ENCODE data around the gene KRT75. TPM values are rescaled to one million over a fixed set of nuclear protein-coding genes. Genes with fewer than 3 reads are reported as not detected.
"Not testable (repeated sequence)": the region's sequence is repeated elsewhere in the genome, so short reads cannot be mapped to it uniquely, and the experiment has no call there.

The KRT75 gene
- total and polyA plus RNA-seq, 12 donors = not detected

DNA sequence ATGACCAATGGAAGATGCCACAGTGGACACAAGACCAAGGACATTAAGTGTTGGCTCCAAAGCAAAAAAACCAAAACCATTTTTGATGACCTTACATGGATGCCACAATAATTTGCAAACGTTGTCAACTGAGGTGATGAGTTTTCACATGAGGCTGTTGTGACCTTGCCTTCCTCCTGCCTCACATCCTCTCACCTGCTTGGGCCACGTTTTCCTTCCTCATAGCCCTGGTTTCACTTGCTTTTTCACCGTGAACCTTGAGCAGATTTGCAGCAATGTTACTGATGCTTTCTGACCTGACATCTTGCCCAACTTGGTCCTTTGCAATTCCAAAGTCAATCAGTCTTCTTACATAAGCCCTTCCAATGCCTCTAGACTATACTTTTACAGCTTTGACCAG, 14.1 kb upstream of the KRT75 start:
- intact Hi-C loops (cut with DNase I) = no loop called here
- DNase-seq (no peak), ATAC-seq (no peak)
- no peaks in the 10 kb centered on the region for H3K36me3 ChIP-seq
- no peak overlapping the region for H3K4me3 ChIP-seq
- no peaks in the 10 kb centered on the region for H3K9me3 ChIP-seq
- WGBS, 2 donors = 51 to 59% methylated on average over 3 of the region's 3 CpGs
- TF ChIP-seq, protein P1, sequence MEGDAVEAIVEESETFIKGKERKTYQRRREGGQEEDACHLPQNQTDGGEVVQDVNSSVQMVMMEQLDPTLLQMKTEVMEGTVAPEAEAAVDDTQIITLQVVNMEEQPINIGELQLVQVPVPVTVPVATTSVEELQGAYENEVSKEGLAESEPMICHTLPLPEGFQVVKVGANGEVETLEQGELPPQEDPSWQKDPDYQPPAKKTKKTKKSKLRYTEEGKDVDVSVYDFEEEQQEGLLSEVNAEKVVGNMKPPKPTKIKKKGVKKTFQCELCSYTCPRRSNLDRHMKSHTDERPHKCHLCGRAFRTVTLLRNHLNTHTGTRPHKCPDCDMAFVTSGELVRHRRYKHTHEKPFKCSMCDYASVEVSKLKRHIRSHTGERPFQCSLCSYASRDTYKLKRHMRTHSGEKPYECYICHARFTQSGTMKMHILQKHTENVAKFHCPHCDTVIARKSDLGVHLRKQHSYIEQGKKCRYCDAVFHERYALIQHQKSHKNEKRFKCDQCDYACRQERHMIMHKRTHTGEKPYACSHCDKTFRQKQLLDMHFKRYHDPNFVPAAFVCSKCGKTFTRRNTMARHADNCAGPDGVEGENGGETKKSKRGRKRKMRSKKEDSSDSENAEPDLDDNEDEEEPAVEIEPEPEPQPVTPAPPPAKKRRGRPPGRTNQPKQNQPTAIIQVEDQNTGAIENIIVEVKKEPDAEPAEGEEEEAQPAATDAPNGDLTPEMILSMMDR (IDR thresholded peaks at IDR 0.05) = no peak
- no peaks in the 10 kb centered on the region for H3K4me1 ChIP-seq
- peaks cover 0 to 27% (median 6%) of the 10 kb centered on the region in 7 donors for H3K27me3 ChIP-seq
- H3K27ac ChIP-seq = no peak overlapping the region

DNA sequence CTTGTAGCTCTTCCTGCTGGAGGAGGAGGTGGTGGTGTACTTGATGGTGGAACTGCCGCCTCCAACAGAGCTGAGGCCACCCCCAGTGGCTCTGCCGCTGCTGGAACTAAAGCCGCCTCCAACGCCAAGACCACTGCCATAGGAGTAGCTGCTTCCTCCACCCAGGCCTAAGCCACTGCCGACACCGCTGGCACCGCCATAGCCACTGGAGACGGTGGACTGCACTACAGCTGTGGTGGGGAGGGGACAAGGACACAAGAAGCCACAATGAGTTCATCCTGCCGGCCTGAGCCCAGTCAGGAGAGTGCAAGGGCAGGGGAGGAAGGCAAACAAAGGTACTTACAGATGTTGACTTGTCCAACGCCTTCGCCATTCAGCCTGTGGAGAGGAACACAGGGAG, 13.0 kb upstream of the KRT75 start:
- H3K27ac ChIP-seq; H3K36me3 ChIP-seq; H3K4me1 ChIP-seq; H3K9me3 ChIP-seq; ATAC-seq; H3K4me3 ChIP-seq; intact Hi-C loops (cut with DNase I); DNase-seq: not testable (repeated sequence)
- H3K27me3 ChIP-seq = peaks cover 0 to 27% (median 11%) of the 10 kb centered on the region in 7 donors
- 93 to 95% methylated on average over 11 of the region's 11 CpGs for WGBS, 2 donors

- peaks cover 0 to 8% (median 0%) of the 10 kb centered on the region in 9 donors for H3K4me1 ChIP-seq
- no peaks in the 10 kb centered on the region for H3K36me3 ChIP-seq
- H3K27ac ChIP-seq = no peak overlapping the region
- H3K4me3 ChIP-seq = no peak overlapping the region
- intact Hi-C loops (cut with DNase I) = no loop called here
- H3K9me3 ChIP-seq = no peaks in the 10 kb centered on the region
- H3K27me3 ChIP-seq = peaks cover 0 to 27% (median 11%) of the 10 kb centered on the region in 7 donors
- DNase-seq = no peak
- ATAC-seq = no peak
- TF ChIP-seq, protein P1 (IDR thresholded peaks at IDR 0.05) = no peak
- WGBS, 2 donors = 83 to 84% methylated on average over 6 of the region's 6 CpGs
Observed at GRCh38 chr12:52446367-52447045, 12.3 kb upstream of the KRT75 start.

GRCh38 chr12:52445876-52446275, 11.7 kb upstream of the KRT75 start:
- H3K9me3 ChIP-seq = no peaks in the 10 kb centered on the region
- intact Hi-C loops (cut with DNase I) = no loop called here
- H3K27ac ChIP-seq = no peak overlapping the region
- H3K27me3 ChIP-seq = peaks cover 0 to 32% (median 13%) of the 10 kb centered on the region in 7 donors
- no peak for ATAC-seq
- TF ChIP-seq, protein P1 (IDR thresholded peaks at IDR 0.05) = no peak
- no peaks in the 10 kb centered on the region for H3K36me3 ChIP-seq
- WGBS, 2 donors = 50 to 60% methylated on average over 3 of the region's 3 CpGs
- H3K4me3 ChIP-seq = no peak overlapping the region
- no peak for DNase-seq
- peaks cover 0 to 8% (median 0%) of the 10 kb centered on the region in 9 donors for H3K4me1 ChIP-seq
